ES-I3 (cell line): Measurements from ENCODE around the gene GPR158.

Experiments
- H3K36me3 ChIP-seq: 2 replicates; pipeline ENCODE4 v1.6.1; 2013; ENCODE audit warnings: mild to moderate bottlenecking, low read length, control low read depth, moderate library complexity; ENCODE audit not compliant: insufficient read depth
- H3K4me1 ChIP-seq: 2 replicates; pipeline ENCODE4 v1.6.1; 2013; ENCODE audit warnings: mild to moderate bottlenecking, control low read depth, low read length; ENCODE audit not compliant: insufficient read depth
- H3K9ac ChIP-seq: 2 replicates; pipeline ENCODE4 v1.6.1; 2013; ENCODE audit warnings: low read depth, mild to moderate bottlenecking, low read length, moderate library complexity
- H3K9me3 ChIP-seq: 2 replicates; pipeline ENCODE4 v1.6.1; 2013; ENCODE audit warnings: mild to moderate bottlenecking, low read length, moderate library complexity; ENCODE audit not compliant: control insufficient read depth, insufficient read depth

The GPR158 gene

DNA sequence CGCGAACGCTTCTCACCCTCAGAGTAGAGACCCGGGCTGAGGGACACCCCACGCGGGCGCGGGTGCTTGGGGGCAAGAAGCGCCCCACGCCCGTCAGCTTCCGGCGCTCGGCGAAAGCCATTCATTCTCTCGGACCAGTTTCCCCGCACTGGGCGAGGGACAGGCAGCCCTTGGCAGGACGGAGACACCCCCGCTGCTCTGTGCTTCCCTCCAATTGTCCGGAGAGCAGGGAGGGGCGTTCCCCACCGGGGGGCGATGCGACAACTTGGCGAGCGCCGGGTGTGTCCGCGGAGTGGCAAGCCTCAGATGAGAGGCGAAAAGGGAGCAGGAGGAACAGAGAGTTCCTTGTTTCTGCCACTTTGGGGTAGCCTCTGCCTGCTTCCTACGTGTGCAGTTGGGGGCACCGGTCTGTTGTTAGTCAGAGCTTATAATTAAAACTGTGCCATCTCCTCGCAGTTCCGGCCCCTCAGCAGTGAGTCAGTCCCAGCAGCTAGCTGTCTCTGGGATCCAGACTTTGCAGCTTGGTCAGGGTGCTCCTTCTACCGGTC is 1.7 kb downstream of the GPR158 start:
- peak overlapping the region; percentile 80 for H3K9ac ChIP-seq
- H3K4me1 ChIP-seq: no peaks in the 10 kb centered on the region
- H3K9me3 ChIP-seq: no peaks in the 10 kb centered on the region
- no peaks in the 10 kb centered on the region for H3K36me3 ChIP-seq

- no peaks in the 10 kb centered on the region for H3K9me3 ChIP-seq
- H3K4me1 ChIP-seq: no peaks in the 10 kb centered on the region
- peak overlapping the region; percentile 80 for H3K9ac ChIP-seq
- no peaks in the 10 kb centered on the region for H3K36me3 ChIP-seq
Measured at GRCh38 chr10:25177093-25177753, 2.4 kb downstream of the GPR158 start.

- Histone ChIP-seq H3K36me3 (no peaks in the 10 kb centered on the region), H3K9me3 (no peaks in the 10 kb centered on the region), H3K9ac (no peak overlapping the region), H3K4me1 (no peaks in the 10 kb centered on the region)
Measured at GRCh38 chr10:25177754-25178135, 2.9 kb downstream of the GPR158 start.

- Histone ChIP-seq H3K36me3 (no peaks in the 10 kb centered on the region), H3K9ac (no peak overlapping the region), H3K4me1 (no peaks in the 10 kb centered on the region), H3K9me3 (no peaks in the 10 kb centered on the region)
Measured at GRCh38 chr10:25178411-25178810, 3.6 kb downstream of the GPR158 start.

DNA sequence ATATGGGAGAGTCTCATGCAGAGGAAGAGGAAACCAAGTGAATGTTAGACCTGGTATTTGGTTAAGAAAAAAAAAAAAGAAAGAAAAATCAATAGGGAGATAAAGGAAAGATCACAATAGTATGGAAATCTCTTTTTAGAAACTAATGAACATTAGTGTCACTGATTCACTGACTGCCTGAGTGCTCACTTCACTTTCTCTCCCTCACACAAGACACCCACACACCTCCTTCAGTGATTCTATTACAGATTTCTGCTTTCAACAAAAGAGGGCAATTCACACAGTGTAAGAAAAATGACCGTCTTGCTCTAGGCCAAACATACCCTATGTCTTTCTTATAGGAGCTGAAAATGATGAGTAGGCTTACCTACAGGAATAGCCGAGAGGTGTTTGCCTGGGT is 6.0 kb downstream of the GPR158 start:
- H3K9me3 ChIP-seq: no peaks in the 10 kb centered on the region
- H3K36me3 ChIP-seq: no peaks in the 10 kb centered on the region
- no peak overlapping the region for H3K9ac ChIP-seq
- no peaks in the 10 kb centered on the region for H3K4me1 ChIP-seq

GRCh38 chr10:25182636-25183035 is 7.8 kb downstream of the GPR158 start:
- Histone ChIP-seq H3K36me3 (no peaks in the 10 kb centered on the region), H3K9me3 (no peaks in the 10 kb centered on the region), H3K9ac (no peak overlapping the region), H3K4me1 (no peaks in the 10 kb centered on the region)

DNA sequence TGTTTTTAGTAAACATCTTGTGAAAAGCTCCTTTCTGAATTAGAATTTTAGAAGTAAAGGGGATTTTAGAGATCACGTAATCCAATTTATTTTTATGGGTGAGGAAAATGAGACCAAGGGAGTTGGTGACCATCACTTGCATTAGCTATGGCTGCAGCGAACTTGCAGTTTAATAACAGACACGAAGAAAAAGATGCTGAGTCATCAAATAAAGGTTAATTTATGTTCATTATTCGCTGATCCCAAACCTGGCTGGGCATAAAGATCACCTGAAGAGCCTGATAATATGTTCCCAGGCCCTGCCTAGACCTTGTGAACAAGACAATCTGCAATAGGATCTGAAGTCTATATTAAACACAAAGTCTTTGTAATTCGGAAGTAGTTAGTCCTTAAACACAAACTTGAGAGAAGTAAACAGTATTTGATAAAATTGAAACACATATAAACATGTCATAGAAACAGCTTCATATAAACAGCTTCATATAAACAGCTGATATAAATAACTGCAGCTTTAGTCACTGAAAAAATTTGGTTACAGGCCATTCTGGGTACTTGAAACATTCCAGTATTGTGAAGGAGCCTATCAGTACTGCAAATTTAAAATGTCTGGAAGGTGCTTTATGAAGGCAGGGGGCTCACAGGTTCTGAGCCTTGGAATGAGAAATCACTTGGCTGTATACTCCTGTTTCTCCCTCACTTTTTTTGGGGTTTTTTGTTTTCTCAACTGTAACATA is 16.5 kb downstream of the GPR158 start:
- H3K4me1 ChIP-seq: no peaks in the 10 kb centered on the region
- no peaks in the 10 kb centered on the region for H3K9me3 ChIP-seq
- H3K36me3 ChIP-seq: no peaks in the 10 kb centered on the region
- H3K9ac ChIP-seq: no peak overlapping the region

DNA sequence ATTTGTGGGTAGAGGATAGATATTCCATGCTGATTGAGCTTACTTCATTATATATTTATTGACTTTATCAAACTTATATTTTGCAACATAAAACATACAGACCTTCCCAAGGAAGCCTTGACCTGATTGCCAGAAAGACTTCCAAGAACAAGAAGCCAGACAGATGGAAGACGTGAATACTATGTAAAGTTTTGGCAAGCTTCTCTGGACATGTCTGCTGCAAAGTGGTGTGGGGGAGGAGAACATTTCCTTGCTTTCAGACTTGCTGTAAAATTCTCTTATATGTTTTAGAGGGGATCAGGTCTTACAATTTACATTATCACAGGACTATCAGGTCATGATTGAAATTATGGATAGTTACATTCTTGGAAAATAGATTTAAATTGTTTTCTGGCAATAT is 23.4 kb downstream of the GPR158 start:
- no peaks in the 10 kb centered on the region for H3K36me3 ChIP-seq
- H3K4me1 ChIP-seq: no peaks in the 10 kb centered on the region
- H3K9me3 ChIP-seq: no peaks in the 10 kb centered on the region
- H3K9ac ChIP-seq: no peak overlapping the region

- Histone ChIP-seq H3K36me3 (no peaks in the 10 kb centered on the region), H3K4me1 (no peaks in the 10 kb centered on the region), H3K9ac (no peak overlapping the region), H3K9me3 (no peaks in the 10 kb centered on the region)
Measured at GRCh38 chr10:25206693-25207414, 32.1 kb downstream of the GPR158 start.

- Histone ChIP-seq H3K9ac (no peak overlapping the region), H3K9me3 (no peaks in the 10 kb centered on the region), H3K4me1 (no peaks in the 10 kb centered on the region), H3K36me3 (no peaks in the 10 kb centered on the region)
Measured at GRCh38 chr10:25209618-25210017, 34.8 kb downstream of the GPR158 start.

GRCh38 chr10:25210265-25210664 is 35.5 kb downstream of the GPR158 start:
- no peaks in the 10 kb centered on the region for H3K9me3 ChIP-seq
- no peaks in the 10 kb centered on the region for H3K36me3 ChIP-seq
- no peaks in the 10 kb centered on the region for H3K4me1 ChIP-seq
- H3K9ac ChIP-seq: no peak overlapping the region

DNA sequence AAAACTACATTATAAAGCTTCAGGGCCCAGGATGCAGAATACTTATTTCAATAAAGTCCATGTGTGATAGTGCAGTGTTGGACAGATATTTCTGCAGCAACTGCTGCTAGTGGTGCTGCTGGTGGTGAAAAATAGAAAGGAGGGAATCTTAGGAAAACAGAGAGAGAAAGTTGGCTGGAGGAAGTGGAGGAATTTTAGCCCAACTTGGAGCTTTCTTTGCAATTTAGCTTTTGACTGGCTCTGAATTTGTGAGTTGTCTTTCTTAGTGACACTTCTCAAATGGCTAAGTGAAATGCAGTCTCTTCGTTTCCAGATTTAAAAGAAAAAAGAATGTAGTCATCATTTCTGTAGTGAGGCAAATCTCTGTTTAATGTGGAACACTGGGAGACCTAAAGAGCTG is 45.4 kb downstream of the GPR158 start:
- H3K9me3 ChIP-seq: no peaks in the 10 kb centered on the region
- H3K36me3 ChIP-seq: no peaks in the 10 kb centered on the region
- H3K9ac ChIP-seq: no peak overlapping the region
- H3K4me1 ChIP-seq: no peaks in the 10 kb centered on the region

- H3K9ac ChIP-seq: no peak overlapping the region
- no peaks in the 10 kb centered on the region for H3K36me3 ChIP-seq
- H3K4me1 ChIP-seq: 0 out of 2 replicates have a peak, but pooled peaks cover 2% of the 10 kb centered on the region
- no peaks in the 10 kb centered on the region for H3K9me3 ChIP-seq
Measured at GRCh38 chr10:25222085-25222660, 47.4 kb downstream of the GPR158 start.
